OCI-LY3 (cell line): Measurements from ENCODE around the gene AFTPH.

Experiments used
- H2AFZ ChIP-seq: fragments of 200-600, 300-600 bp; shearing (Covaris generic); 2 replicates; pipeline ENCODE4 v1.6.0; 2014; ENCODE audit warnings: antibody characterized with exemption, low read depth, low read length
- H3K27ac ChIP-seq: fragments of 200-600, 300-600 bp; sonication (generic); 2 replicates; pipeline ENCODE4 v1.5.1; 2014; ENCODE audit warnings: mild to moderate bottlenecking, low read length, moderate library complexity, mixed read lengths
- H3K27me3 ChIP-seq: fragments of 200-600, 300-600 bp; sonication (generic); 2 replicates; pipeline ENCODE4 v1.6.1; 2014; ENCODE audit warnings: low read depth, low read length, mixed read lengths
- H3K36me3 ChIP-seq: fragments of 200-600, 300-600 bp; sonication (generic); replicated peaks from 2 replicates; pipeline ENCODE3; 2014; ENCODE audit warnings: low read depth, low read length, mixed read lengths
- H3K4me1 ChIP-seq: fragments of 300-600, 200-600 bp; sonication (generic); 2 replicates; pipeline ENCODE4 v1.6.1; 2014; ENCODE audit warnings: low read length, mixed read lengths
- H3K4me2 ChIP-seq: fragments of 200-600, 300-600 bp; sonication (generic); 2 replicates; pipeline ENCODE4 v1.6.1; 2014; ENCODE audit warnings: low read length, mixed read lengths
- H3K4me3 ChIP-seq: fragments of 300-600, 200-600 bp; sonication (generic); 2 replicates; pipeline ENCODE4 v1.5.1; 2014; ENCODE audit warnings: antibody characterized with exemption, mild to moderate bottlenecking, low read length, moderate library complexity
- H3K79me2 ChIP-seq: fragments of 300-600, 200-600 bp; shearing (Covaris generic); 2 replicates; pipeline ENCODE4 v1.6.1; 2014; ENCODE audit warnings: mild to moderate bottlenecking, low read length, mixed read lengths
- H3K9ac ChIP-seq: fragments of 300-600, 200-600 bp; shearing (Covaris generic); 2 replicates; pipeline ENCODE4 v1.6.0; 2014; ENCODE audit warnings: mild to moderate bottlenecking, low read length, moderate library complexity
- H3K9me3 ChIP-seq: fragments of 200-600, 300-600 bp; shearing (Covaris generic); 2 replicates; pipeline ENCODE4 v1.6.1; 2014; ENCODE audit warnings: low read length, mixed read lengths; ENCODE audit not compliant: insufficient read depth
- H4K20me1 ChIP-seq: fragments of 200-600, 300-600 bp; sonication (generic); 2 replicates; pipeline ENCODE4 v1.6.1; 2016; ENCODE audit warnings: low read length, mixed read lengths; ENCODE audit not compliant: insufficient read depth
- CTCF ChIP-seq: fragments of 200-600, 300-600 bp; sonication (generic); IDR thresholded peaks from 2 replicates; pipeline ENCODE4 v1.5.1; 2014; ENCODE audit warnings: antibody characterized with exemption, low read length, low read depth
- EZH2phosphoT487 ChIP-seq: fragments of 200-600 bp; shearing (Covaris generic); IDR thresholded peaks from 2 replicates; pipeline ENCODE4 v1.6.1; 2018; ENCODE audit warnings: antibody characterized with exemption, mixed run types, low read depth

The AFTPH gene

GRCh38 chr2:64477979-64478378 is 46.1 kb upstream of the AFTPH start:
- Histone ChIP-seq H3K4me2 (no peak overlapping the region), H3K27ac (no peak overlapping the region), H3K9ac (no peak overlapping the region), H2AFZ (no peak overlapping the region), H3K36me3 (no peaks in the 10 kb centered on the region), H4K20me1 (no peaks in the 10 kb centered on the region), H3K9me3 (no peaks in the 10 kb centered on the region), H3K27me3 (no peaks in the 10 kb centered on the region), H3K79me2 (no peaks in the 10 kb centered on the region), H3K4me3 (no peak overlapping the region), H3K4me1 (peaks cover 8% of the 10 kb centered on the region)
- TF ChIP-seq EZH2phosphoT487, result no peak
- TF ChIP-seq CTCF, result no peak

GRCh38 chr2:64478502-64479230 is 45.5 kb upstream of the AFTPH start:
- no peak overlapping the region for H3K27ac ChIP-seq
- H4K20me1 ChIP-seq, result no peaks in the 10 kb centered on the region
- no peak for TF ChIP-seq CTCF
- no peak for TF ChIP-seq EZH2phosphoT487
- no peaks in the 10 kb centered on the region for H3K9me3 ChIP-seq
- H3K79me2 ChIP-seq, result no peaks in the 10 kb centered on the region
- peaks cover 8% of the 10 kb centered on the region for H3K4me1 ChIP-seq
- no peak overlapping the region for H3K4me3 ChIP-seq
- no peak overlapping the region for H3K9ac ChIP-seq
- no peaks in the 10 kb centered on the region for H3K36me3 ChIP-seq
- H3K27me3 ChIP-seq, result no peaks in the 10 kb centered on the region
- H3K4me2 ChIP-seq, result no peak overlapping the region
- H2AFZ ChIP-seq, result no peak overlapping the region

GRCh38 chr2:64479259-64480117 is 44.6 kb upstream of the AFTPH start:
- Histone ChIP-seq H2AFZ (no peak overlapping the region), H3K27me3 (no peaks in the 10 kb centered on the region), H3K9ac (no peak overlapping the region), H3K4me3 (no peak overlapping the region), H3K9me3 (no peaks in the 10 kb centered on the region), H3K4me2 (no peak overlapping the region), H3K27ac (no peak overlapping the region), H4K20me1 (no peaks in the 10 kb centered on the region), H3K79me2 (no peaks in the 10 kb centered on the region), H3K4me1 (peaks cover 2% of the 10 kb centered on the region), H3K36me3 (no peaks in the 10 kb centered on the region)
- TF ChIP-seq EZH2phosphoT487 (no peak), CTCF (no peak)

- H3K9me3 ChIP-seq, result no peaks in the 10 kb centered on the region
- no peaks in the 10 kb centered on the region for H4K20me1 ChIP-seq
- H3K4me2 ChIP-seq, result no peak overlapping the region
- H3K9ac ChIP-seq, result no peak overlapping the region
- peaks cover 18% of the 10 kb centered on the region for H3K27me3 ChIP-seq
- no peak overlapping the region for H3K27ac ChIP-seq
- H3K36me3 ChIP-seq, result no peaks in the 10 kb centered on the region
- TF ChIP-seq EZH2phosphoT487 (no peak), CTCF (no peak)
- no peak overlapping the region for H3K4me3 ChIP-seq
- peaks cover 4% of the 10 kb centered on the region for H3K4me1 ChIP-seq
- no peaks in the 10 kb centered on the region for H3K79me2 ChIP-seq
- H2AFZ ChIP-seq, result no peak overlapping the region
Measured at GRCh38 chr2:64481665-64482064, 42.5 kb upstream of the AFTPH start.
